GM21390 (cell line): ENCODE data around the gene RTN4.
A peak's percentile ranks its signal among the peaks of the same experiment; 100 is the strongest.
"Not testable (repeated sequence)": the region's sequence is repeated elsewhere in the genome, so short reads cannot be mapped to it uniquely, and the experiment has no call there.

Source experiments
- ATAC-seq: cut with Tn5 transposase; IDR thresholded peaks from one replicate; pipeline ENCODE4 v1.9.1; 2021; ENCODE audit not compliant: unreplicated experiment

RTN4 gene, protein sequence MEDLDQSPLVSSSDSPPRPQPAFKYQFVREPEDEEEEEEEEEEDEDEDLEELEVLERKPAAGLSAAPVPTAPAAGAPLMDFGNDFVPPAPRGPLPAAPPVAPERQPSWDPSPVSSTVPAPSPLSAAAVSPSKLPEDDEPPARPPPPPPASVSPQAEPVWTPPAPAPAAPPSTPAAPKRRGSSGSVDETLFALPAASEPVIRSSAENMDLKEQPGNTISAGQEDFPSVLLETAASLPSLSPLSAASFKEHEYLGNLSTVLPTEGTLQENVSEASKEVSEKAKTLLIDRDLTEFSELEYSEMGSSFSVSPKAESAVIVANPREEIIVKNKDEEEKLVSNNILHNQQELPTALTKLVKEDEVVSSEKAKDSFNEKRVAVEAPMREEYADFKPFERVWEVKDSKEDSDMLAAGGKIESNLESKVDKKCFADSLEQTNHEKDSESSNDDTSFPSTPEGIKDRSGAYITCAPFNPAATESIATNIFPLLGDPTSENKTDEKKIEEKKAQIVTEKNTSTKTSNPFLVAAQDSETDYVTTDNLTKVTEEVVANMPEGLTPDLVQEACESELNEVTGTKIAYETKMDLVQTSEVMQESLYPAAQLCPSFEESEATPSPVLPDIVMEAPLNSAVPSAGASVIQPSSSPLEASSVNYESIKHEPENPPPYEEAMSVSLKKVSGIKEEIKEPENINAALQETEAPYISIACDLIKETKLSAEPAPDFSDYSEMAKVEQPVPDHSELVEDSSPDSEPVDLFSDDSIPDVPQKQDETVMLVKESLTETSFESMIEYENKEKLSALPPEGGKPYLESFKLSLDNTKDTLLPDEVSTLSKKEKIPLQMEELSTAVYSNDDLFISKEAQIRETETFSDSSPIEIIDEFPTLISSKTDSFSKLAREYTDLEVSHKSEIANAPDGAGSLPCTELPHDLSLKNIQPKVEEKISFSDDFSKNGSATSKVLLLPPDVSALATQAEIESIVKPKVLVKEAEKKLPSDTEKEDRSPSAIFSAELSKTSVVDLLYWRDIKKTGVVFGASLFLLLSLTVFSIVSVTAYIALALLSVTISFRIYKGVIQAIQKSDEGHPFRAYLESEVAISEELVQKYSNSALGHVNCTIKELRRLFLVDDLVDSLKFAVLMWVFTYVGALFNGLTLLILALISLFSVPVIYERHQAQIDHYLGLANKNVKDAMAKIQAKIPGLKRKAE

DNA sequence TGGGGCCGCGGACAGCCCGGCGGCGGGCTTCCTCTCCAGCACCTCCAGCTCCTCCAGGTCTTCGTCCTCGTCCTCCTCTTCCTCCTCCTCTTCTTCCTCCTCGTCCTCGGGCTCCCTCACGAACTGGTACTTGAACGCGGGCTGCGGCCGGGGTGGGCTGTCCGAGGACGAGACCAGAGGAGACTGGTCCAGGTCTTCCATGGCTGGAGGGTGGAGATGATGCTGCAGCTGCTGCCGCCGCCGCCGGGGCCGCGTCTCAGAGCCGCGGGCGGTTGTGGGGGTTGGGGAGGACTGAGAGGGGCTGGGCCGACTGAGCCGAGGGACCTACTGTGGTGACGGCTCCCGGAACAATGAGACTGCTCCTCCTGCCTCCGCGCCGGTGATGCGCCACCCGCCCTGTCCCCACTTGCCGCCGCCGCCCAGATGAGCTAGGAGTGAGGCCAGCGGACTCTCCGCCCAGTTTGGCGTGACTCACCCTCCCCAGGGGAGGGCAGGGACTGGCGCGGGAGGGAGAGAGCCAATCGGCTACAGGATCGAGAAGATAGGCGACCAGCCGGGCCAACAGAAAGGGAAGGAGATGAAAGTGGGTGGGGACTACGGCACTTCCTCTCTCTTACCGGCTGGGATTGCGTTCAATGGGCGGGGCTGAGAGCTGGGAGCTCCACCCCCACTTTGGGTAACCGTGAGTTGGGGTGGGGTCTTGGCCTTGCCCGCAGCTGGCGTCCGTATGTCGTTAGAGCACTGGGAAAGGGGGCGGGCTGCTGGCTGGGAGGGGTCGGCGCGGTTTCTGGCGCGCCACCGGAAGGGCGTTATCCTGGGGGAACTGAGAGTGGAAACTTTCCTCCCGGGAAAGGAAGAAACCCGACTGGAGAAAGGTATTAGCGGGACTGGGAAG is at the start of gene RTN4:
RTN4 (minus strand) TSS at position 352 of the 895 bp plus-strand sequence; CDS start at position 201, 151 bp downstream.
- ATAC-seq, result peak; percentile 81

DNA sequence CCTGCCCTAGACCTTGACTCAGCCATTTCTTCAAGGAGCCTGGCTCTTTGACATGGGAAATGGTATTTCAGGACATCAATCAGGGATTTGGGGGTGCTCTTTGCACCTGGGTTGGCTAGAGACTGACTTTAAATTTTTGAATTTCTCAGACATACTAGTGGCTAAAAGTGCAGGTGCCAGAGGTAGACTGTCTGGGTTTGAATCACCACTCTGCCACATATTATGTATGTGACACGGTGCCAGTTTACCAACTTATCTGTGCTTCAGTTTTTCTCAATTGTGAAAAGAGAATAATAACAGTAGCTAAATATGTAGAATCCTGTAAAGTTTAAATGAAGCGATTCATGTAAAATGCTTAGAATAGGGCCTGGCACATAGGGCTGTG is 49.2 kb upstream of the RTN4 start:
- ATAC-seq, result no peak

DNA sequence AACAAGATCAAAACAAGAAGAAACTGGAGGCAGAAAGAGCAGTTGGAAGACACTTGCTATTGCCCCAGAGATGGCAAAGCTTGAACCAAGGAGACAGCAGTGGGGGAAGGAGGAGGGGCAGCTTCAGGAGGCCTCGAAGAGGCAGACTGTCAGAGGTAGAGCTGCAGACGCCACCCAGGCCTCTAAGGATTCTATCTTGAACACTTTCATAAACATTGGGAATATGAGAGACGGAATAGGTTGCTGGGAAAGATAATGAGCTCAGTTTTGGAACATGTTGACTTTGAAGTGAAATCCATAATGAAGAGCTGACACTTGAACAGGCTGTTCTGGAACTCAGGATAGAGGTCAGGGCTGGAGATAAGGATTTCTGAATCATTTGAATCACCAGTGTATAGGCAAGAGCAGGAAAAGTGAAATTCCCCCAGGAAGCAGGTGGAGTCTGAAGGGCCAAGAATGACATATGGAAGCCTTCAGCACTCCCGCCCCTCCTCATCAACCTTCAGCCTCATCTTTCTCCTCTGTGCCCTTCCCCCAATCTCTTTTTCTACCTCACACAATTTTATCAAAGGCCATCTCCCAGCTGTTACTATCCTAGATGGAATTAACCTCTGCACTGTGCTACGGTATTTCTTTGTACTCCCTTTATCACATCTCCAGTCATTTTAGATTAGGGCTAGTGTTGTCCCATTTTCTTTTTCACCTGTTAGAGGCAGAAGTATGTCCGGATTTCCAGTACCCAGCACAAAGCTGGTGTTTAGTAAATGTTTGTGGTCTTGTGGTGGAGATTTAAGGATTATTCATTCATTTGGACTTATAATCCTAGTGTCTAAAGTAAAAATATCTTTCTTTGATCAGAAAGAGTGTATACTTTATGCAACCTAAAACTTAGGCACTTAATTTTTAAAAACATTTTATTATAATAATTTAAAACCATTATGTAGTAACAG is 47.5 kb upstream of the RTN4 start:
- no peak for ATAC-seq

DNA sequence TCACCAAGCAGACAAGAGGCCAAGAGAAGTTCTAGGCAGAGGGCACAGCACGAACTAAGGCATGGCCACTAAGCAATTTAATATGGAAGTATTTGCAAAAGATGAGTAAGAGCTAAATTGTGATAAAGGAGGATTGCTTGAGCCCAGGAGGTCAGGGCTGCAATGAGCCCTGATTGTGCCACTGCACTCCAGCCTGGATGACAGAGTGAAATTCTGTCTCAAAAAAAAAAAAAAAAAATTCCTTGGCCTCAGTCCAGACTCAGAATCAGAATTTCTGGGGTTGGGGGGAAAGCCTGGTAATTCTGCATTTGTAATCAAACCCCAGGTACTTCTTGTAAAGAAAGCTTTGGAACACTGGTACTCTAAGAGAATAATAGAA is 46.8 kb upstream of the RTN4 start:
- ATAC-seq, result no peak

DNA sequence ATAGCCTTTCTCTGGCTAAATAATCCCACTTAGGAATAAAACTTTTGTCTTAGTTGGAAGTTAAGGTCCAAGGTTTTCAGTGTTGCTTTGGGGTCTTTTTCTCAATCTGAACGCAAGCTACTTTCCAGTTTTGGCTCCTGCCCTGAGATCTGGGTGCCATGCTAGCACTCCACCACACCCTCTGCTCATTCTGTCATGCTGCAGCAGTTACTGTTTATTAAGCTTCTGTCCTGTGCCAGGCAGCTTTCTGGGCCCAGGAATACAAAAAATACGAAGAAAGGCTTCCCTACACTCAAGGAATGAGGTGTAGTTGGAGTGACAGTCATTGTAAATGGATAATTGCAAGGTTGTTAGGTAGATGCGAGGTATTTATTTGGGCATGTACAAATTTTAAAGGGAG is 46.3 kb upstream of the RTN4 start:
- ATAC-seq, result no peak

DNA sequence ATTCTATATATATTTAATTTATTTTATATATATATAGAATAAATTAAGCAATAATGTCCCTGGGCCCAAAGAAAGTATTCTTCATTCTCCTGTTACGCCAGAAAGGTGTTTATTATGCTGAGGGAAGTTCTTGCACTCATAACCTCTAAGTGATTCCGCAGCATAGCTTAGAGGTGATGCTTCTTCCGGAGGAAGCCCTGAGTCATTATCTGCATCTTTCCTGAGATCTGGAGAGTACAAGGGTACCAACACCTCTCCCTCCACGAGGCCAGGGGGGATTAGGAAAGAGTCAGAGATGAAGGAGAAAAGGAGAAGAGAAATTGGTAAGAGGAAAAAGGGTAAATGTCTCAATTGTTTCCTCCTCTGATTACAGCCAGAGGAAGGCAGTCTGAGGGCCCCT is 43.1 kb upstream of the RTN4 start:
- no peak for ATAC-seq

DNA sequence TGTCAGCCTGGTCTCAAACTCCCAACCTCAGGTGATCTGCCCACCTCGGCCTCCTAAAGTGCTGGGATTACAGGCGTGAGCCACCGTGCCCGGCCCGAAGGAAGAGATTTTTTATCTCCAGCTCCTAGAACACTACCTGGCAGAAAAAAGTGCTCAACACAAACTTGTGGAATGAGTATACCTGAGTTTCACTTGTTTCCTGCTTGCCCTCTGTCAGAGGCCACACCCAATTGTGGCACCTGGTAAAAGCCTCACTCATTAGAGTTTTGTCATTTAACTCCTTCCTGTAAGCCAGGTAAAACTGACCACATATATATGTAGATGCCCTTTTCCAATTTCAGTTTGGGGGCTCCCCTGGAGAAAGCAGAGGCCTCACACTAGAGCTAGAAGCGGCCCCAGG is 42.2 kb upstream of the RTN4 start:
- ATAC-seq, result no peak

DNA sequence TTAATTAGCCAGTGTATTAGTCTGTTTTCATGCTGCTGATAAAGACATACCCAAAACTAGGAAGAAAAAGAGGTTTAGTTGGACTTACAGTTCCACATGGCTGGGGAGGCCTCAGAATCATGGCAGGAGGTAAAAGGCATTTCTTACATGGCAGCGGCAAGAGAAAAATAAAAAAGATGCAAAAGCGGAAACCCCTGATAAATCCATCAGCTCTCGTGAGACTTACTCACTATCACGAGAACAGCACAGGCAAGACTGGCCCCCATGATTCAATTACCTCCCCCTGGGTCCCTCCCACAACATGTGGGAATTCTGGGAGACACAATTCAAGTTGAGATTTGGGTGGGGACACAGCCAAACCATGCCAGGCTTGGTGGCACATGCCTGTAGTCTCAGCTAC is 41.4 kb upstream of the RTN4 start:
- ATAC-seq, result not testable (repeated sequence)

DNA sequence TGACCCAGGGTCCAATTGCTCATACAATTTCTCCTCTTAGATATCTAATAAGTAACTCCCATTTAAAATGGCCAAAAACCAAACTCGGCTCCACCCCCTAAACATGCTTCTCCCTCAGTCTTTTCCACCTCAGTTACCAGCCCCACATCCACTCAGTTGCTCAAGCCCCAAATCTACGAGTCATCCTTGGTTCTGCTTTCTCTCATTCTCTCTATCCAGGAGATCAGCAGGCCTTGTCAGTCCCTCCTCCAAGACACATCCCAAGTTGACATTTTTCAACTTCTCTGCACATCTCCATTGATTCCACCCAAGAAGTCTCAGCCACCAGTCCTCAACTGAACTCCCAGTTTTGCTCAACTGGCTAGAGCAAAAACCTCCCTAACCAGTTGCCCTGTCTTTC is 40.5 kb upstream of the RTN4 start:
- ATAC-seq, result no peak

DNA sequence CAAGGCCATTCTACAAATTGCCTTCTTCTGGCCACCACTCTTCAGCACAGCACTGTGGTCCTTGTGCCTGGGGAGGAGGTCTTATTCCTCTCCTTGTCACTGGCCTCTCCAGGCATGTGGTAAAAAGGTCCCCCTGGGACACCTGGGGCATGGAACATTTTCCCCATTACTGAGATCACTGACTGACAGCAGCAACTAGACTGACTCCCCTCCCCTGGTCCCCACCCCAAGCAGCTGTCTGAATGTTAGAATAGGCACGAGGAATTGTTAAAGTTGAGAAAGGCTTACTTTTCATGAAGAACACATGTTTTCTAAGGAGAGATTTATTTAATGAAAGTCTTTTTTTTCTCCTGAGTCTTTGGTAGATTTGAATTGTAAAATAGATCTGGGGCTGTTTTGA is 39.5 kb upstream of the RTN4 start:
- ATAC-seq, result no peak

DNA sequence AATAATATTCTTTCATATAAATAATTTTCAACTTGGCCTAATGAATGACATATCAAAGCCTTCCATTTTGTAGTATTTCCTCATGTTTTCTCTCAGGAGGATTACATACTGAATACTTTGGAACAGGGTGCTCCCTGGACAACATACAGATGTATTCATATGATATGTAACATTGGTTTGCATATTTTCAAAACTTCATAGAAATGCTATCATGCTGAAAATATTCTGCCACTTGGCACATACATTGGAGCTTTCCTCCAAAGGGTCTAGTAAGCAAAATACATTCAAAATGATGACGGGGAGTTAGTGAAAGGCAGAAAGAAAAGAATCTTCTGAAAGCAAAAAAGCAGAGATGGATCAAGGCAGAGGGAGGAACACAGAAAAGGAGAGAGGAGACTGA is 38.1 kb upstream of the RTN4 start:
- ATAC-seq, result no peak

DNA sequence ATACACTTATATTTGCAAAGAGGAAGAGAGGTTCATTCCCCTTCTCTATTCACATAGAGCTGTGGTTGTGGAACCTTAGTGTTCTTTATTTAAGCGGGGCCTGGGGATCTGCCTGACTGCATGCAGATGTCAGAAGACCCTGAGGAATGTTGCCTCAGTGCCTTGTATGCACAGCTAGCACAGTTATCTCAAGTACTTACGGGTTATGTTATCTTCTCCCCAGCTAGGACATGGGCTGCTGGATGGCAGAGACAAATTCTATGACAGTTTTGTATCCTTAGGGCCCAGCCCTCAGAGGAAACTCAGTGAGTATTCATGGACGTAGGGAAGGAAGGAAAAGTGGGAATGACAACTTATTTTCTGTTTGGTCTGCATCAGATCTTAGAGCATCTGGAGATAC is 37.7 kb upstream of the RTN4 start:
- no peak for ATAC-seq

DNA sequence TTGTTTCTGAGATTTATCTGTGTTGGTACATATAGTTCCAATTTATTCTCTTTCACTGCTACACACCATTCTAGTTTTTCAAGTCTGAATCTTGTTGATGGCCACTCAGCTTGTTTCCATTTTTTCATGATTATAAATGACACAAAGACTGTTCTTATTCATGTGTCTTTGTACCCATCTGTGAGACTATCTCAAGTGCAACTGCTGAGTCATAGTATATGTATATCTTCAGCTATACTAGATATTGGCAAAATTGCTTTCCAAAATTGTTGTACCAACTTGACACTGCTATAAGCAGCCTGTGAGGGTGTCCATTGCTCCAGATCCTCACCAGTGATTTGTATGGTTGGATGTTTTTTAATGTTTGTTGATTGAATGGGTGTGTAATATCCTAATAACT is 37.2 kb upstream of the RTN4 start:
- no peak for ATAC-seq

DNA sequence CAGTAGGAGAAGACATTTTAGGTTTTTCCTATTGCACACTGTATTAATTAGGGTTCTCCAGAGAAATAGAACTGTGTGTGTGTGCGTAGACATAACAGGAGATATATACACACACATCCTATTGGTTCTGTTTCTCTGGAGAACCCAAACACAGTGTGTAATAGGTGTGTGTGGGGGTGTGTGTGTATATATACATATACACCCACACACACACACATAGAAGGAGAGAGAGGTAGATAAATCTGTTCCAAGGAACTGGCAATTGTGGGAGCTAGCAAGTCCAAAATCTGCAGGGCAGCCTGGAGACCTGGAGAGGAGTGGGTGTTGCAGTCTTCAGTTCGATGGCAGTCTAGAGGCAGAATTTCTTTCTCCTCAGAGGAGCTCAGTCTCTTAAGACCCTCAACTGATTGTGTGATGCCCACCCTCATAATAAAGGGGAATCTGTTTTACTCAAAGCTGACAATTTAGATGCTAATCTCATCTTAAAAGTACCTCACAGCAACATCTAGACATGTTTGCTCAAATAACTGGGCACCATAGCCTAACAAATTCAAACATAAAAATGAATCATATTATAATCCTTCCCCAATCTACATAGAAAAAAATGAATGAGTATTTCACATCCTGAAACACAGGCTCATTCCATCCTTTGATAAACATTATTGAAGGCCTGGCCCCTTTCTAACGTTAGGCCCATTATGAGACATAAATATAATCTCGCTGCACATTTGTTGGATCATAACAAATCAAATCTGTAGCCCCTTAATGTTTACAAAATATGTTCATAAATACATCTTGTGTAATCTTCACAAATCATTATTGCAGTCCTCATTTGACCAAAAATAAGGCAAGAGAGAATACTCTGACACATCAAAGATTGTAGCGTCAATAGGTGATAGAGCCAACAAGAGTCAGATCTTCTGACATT is 35.1 kb upstream of the RTN4 start:
- no peak for ATAC-seq

DNA sequence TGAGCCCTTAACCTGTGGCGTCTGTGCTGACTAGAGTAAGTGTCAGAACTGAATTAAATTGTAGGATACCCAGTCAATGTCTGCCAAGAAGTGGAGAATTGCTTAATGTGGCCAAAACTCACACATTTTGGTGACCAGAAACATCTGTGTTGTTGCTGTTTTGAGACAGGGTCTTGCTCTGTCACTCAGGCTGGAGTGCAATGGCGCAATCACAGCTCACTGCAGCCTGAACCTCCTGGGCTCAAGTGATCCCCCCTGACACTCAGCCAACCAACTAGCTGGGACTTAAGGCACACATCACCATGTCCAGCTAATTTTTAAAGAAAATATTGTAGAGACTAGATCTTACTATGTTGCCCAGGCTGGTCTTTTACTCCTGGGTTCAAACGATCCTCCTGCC is 34.4 kb upstream of the RTN4 start:
- no peak for ATAC-seq

DNA sequence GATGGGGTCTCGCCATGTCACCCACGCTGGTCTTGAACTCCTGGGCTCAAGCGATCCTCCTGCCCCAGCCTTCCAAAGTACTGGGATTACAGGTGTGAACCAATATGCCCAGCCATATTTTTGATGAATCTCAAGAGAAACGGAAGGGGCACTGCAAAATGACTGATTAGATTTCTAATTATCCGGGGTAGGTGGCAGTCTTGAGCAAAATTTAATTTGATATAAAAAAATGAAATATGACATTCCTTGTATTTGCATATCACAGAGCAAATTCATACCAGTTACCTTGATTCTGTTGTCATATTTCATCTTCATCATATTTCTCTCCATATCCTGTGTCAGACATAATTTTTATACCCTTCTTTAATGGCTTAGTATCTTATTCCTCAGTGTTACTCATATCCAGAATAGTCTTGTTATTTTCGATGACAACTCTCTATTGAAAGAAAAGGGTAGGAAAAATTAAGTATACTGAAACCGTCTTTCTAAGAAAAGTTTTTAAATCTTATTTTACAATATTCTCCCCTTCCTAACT is 30.0 kb upstream of the RTN4 start:
- no peak for ATAC-seq

DNA sequence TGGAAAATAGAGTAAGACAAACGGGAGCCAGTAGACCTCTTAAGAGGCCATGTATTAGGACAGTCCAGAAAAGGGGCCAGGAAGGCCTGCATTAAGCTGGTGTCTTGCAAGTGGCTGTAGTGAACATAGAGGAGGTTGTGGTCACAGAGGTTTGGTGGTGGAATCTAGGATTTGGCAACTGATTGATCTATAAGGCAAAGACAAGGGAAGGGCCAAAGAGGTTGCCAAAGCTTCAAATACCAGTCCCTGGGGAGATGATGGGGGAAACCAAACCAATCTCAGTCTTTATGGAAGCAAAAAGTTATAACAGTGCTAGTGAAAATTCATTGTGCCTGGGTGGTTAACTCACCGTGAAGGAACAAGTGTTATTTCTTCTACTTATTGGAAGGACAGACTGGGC is 28.7 kb upstream of the RTN4 start:
- no peak for ATAC-seq

DNA sequence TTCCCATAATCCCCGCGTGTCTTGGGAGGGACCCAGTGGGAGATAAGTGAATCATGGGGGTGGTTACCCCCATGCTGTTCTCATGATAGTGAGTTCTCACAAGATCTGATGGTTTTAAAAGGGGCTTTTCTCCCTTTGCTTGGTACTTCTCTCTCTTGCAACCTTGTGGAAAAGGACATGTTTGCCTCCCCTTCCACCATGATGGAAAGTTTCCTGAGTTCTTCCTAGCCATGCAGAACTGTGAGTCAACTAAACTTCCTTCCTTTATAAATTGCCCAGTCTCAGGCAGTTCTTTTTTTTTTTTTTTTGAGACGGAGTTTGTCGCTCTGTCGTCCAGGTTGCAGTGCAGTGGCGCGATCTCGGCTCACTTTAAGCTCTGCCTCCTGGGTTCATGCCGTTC is 26.5 kb upstream of the RTN4 start:
- no peak for ATAC-seq
